ENCODE measurements around the gene PLEKHO2. TPM values are rescaled to one million over a fixed set of nuclear protein-coding genes. Genes with fewer than 3 reads are reported as not detected.

Gene PLEKHO2
- total and polyA plus RNA-seq, 10 of the 15 experiments (the other 5 are each of a cell fraction or from before 2014, with no cell fraction given), result 1.4 to 25.6 (median 20.5) TPM

GRCh38 chr15:64825431-64826294 lies 16.1 kb upstream of the PLEKHO2 start, which contains the start of gene PIF1 (continued):
- TF ChIP-seq CUX1 (IDR thresholded peaks at IDR 0.05; ENCODE audit: insufficient replicate concordance, low read depth, low read length), result no peak
- peak; percentile 40; the same call in 1 of the 2 replicates for TF ChIP-seq PKNOX1 (IDR thresholded peaks at IDR 0.05)
- TF ChIP-seq BHLHE40 (IDR thresholded peaks at IDR 0.05; ENCODE audit: borderline replicate concordance in 1 of 2, low read depth in 2 of 2, low read length in 1 of 2), result peak; percentile 92 to 93
- peak; percentile 70 for TF ChIP-seq RUNX3 (IDR thresholded peaks at IDR 0.05; ENCODE audit: low read length)
- no peak for TF ChIP-seq HDAC2 (IDR thresholded peaks at IDR 0.05)
- peak; percentile 77 for TF ChIP-seq RFX5 (IDR thresholded peaks at IDR 0.05; ENCODE audit: low read depth, low read length)
- no peak for TF ChIP-seq HDAC6 (IDR thresholded peaks at IDR 0.05; ENCODE audit: unreplicated experiment)
- TF ChIP-seq PBX3 (IDR thresholded peaks at IDR 0.05; ENCODE audit: insufficient replicate concordance, low read depth, low read length), result no peak
- TF ChIP-seq ZBTB11 (CRISPR knock-in tag; IDR thresholded peaks at IDR 0.05), result no peak
- TF ChIP-seq RELB (IDR thresholded peaks at IDR 0.05; ENCODE audit: low read depth), result peak; percentile 86
- no peak for TF ChIP-seq IRF5 (IDR thresholded peaks at IDR 0.05; ENCODE audit: borderline replicate concordance)
- TF ChIP-seq ZNF274 (IDR thresholded peaks at IDR 0.05; ENCODE audit: insufficient read depth, insufficient read length), result no peak
- TF ChIP-seq JUNB (IDR thresholded peaks at IDR 0.05), result no peak
- peak; percentile 97 for TF ChIP-seq FOXK2 (IDR thresholded peaks at IDR 0.05)
